ENCODE measurements around the gene ACAP3. TPM values are rescaled to one million over a fixed set of nuclear protein-coding genes. Genes with fewer than 3 reads are reported as not detected.
A peak's percentile ranks its signal among the peaks of the same experiment; 100 is the strongest.
"Not testable (repeated sequence)": the region's sequence is repeated elsewhere in the genome, so short reads cannot be mapped to it uniquely, and the experiment has no call there.

The ACAP3 gene
- total RNA-seq, 1 experiment from 2014 or later = 42.2 TPM

GRCh38 chr1:1317420-1317819 lies 9.7 kb upstream of the ACAP3 start (continued):
- TF ChIP-seq, protein P1, sequence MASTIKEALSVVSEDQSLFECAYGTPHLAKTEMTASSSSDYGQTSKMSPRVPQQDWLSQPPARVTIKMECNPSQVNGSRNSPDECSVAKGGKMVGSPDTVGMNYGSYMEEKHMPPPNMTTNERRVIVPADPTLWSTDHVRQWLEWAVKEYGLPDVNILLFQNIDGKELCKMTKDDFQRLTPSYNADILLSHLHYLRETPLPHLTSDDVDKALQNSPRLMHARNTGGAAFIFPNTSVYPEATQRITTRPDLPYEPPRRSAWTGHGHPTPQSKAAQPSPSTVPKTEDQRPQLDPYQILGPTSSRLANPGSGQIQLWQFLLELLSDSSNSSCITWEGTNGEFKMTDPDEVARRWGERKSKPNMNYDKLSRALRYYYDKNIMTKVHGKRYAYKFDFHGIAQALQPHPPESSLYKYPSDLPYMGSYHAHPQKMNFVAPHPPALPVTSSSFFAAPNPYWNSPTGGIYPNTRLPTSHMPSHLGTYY (CRISPR knock-in tag; IDR thresholded peaks at IDR 0.05) = no peak
- TF ChIP-seq ATF1 (CRISPR knock-in tag; IDR thresholded peaks at IDR 0.05) (no peak), FOXP4 (CRISPR knock-in tag; IDR thresholded peaks at IDR 0.05) (no peak), HMGXB4 (CRISPR knock-in tag; IDR thresholded peaks at IDR 0.05) (no peak), NFE2L1 (CRISPR knock-in tag; IDR thresholded peaks at IDR 0.05) (no peak), ATF3 (CRISPR knock-in tag; conservative IDR thresholded peaks at IDR 0.05) (no peak), IRF2 (CRISPR knock-in tag; IDR thresholded peaks at IDR 0.05; ENCODE audit: borderline replicate concordance, low read depth) (no peak), AR (CRISPR knock-in tag; IDR thresholded peaks at IDR 0.05) (no peak)
- TF ChIP-seq, protein P2, sequence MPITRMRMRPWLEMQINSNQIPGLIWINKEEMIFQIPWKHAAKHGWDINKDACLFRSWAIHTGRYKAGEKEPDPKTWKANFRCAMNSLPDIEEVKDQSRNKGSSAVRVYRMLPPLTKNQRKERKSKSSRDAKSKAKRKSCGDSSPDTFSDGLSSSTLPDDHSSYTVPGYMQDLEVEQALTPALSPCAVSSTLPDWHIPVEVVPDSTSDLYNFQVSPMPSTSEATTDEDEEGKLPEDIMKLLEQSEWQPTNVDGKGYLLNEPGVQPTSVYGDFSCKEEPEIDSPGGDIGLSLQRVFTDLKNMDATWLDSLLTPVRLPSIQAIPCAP (CRISPR knock-in tag; IDR thresholded peaks at IDR 0.05) = no peak

DNA sequence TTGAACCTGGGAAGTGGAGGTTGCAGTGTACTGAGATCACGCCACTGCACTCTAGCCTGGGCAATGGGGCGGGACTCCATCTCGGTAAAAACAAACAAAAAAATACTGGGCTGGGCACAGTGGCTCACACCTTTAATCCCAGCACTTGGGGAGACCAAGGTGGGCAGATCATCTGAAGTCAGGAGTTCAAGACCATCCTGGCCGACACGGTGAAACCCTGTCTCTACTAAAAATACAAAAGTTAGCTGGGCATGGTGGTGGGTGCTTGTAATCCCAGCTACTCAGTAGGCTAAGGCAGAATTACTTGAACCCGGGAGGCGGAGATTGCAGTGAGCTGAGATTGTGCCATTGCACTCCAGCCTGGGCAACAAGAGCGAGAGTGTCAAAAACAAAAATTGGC lies 8.5 kb upstream of the ACAP3 start:
- CTCF ChIA-PET = interaction anchor here (1.0 to 3.0 kb wide), 5 partner anchors 11 to 36 kb away, joined by 5 to 10 read pairs (median 5); no protein-coding TSS in a partner anchor
- not testable (repeated sequence) for H3K27me3 Mint-ChIP-seq (ENCODE audit: low read depth)
- peaks cover 24% of the 10 kb centered on the region for H3K36me3 Mint-ChIP-seq

GRCh38 chr1:1315435-1315954 lies 7.8 kb upstream of the ACAP3 start:
- Mint-ChIP-seq H3K36me3 (peaks cover 24% of the 10 kb centered on the region), H3K4me1 (peaks cover 15% of the 10 kb centered on the region), H3K27me3 (ENCODE audit: low read depth) (no peaks in the 10 kb centered on the region), H3K27ac (peak overlapping the region; percentile 91), H3K9me3 (no peaks in the 10 kb centered on the region), H3K4me3 (peak overlapping the region; percentile 43; the same call in 1 of the 2 replicates)
- CTCF ChIA-PET = interaction anchor here (0.8 to 3.0 kb wide), 9 partner anchors 10 to 54 kb away, joined by 3 to 10 read pairs (median 5); no protein-coding TSS in a partner anchor
- peak; percentile 67 for DNase-seq (ENCODE audit: low spot score)
- POLR2A ChIA-PET = interaction anchor here (1.1 to 1.3 kb wide), 2 partner anchors 11 to 17 kb away, joined by 5 to 7 read pairs; no protein-coding TSS in a partner anchor
- ATAC-seq = peak; percentile 74
- TF ChIP-seq ZNF671 (CRISPR knock-in tag; IDR thresholded peaks at IDR 0.05) (no peak), GRHL2 (CRISPR knock-in tag; IDR thresholded peaks at IDR 0.05; ENCODE audit: insufficient replicate concordance, severe bottlenecking) (no peak), USF2 (CRISPR knock-in tag; IDR thresholded peaks at IDR 0.05) (peak; percentile 75), ELF4 (CRISPR knock-in tag; IDR thresholded peaks at IDR 0.05; ENCODE audit: low read depth) (no peak), HMGXB4 (CRISPR knock-in tag; IDR thresholded peaks at IDR 0.05) (no peak), NFYB (CRISPR knock-in tag; conservative IDR thresholded peaks at IDR 0.05; ENCODE audit: low read depth) (no peak), RELA (CRISPR knock-in tag; IDR thresholded peaks at IDR 0.05; ENCODE audit: borderline replicate concordance) (no peak)
- TF ChIP-seq, protein P3, sequence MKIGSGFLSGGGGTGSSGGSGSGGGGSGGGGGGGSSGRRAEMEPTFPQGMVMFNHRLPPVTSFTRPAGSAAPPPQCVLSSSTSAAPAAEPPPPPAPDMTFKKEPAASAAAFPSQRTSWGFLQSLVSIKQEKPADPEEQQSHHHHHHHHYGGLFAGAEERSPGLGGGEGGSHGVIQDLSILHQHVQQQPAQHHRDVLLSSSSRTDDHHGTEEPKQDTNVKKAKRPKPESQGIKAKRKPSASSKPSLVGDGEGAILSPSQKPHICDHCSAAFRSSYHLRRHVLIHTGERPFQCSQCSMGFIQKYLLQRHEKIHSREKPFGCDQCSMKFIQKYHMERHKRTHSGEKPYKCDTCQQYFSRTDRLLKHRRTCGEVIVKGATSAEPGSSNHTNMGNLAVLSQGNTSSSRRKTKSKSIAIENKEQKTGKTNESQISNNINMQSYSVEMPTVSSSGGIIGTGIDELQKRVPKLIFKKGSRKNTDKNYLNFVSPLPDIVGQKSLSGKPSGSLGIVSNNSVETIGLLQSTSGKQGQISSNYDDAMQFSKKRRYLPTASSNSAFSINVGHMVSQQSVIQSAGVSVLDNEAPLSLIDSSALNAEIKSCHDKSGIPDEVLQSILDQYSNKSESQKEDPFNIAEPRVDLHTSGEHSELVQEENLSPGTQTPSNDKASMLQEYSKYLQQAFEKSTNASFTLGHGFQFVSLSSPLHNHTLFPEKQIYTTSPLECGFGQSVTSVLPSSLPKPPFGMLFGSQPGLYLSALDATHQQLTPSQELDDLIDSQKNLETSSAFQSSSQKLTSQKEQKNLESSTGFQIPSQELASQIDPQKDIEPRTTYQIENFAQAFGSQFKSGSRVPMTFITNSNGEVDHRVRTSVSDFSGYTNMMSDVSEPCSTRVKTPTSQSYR (CRISPR knock-in tag; IDR thresholded peaks at IDR 0.05) = 0 out of 2 replicates have a peak, but pooled peaks have one; percentile 11

More for the DNA sequence above, 8.5 kb upstream of the ACAP3 start:
- H3K4me3 Mint-ChIP-seq; ATAC-seq; H3K9me3 Mint-ChIP-seq; DNase-seq (ENCODE audit: low spot score): not testable (repeated sequence)
- POLR2A ChIA-PET = interaction anchor here (1.1 to 1.3 kb wide), 2 partner anchors 12 to 16 kb away, joined by 5 to 7 read pairs; no protein-coding TSS in a partner anchor
- H3K4me1 Mint-ChIP-seq = peaks cover 15% of the 10 kb centered on the region
- peak overlapping the region; percentile 91 for H3K27ac Mint-ChIP-seq

Measured in WTC11 (cell line).